Common myeloid progenitor, CD34-positive (primary cell): Measurements from ENCODE around the gene MINPP1.

Source experiments
- CTCF ChIA-PET: fragments of 350-600 bp; sonication (Branson Sonifier 250); formaldehyde crosslinking; loops from one replicate; lab custom pipeline; 2021; ENCODE audit warnings: antibody characterized with exemption; lab: Charles Lee
- POLR2A ChIA-PET: fragments of 350-600 bp; sonication (Branson Sonifier 250); formaldehyde crosslinking; loops from one replicate; lab custom pipeline; 2021; ENCODE audit warnings: antibody characterized with exemption; lab: Charles Lee
- DNase-seq, 3 donors: peaks; one replicate each; pipeline versions ENCODE4 v3.0.0 to v3.0.0-alpha.2; 2013
- H3K27ac ChIP-seq, 2 experiments: 1 replicate in 1 of 2; 2 replicates in 1 of 2; pipeline ENCODE4 v1.7.0; 2013; ENCODE audit warnings: inconsistent platforms in 2 of 2, low read length in 2 of 2, mild to moderate bottlenecking in 2 of 2, low read depth in 1 of 2, moderate library complexity in 1 of 2; ENCODE audit not compliant: severe bottlenecking in 2 of 2, insufficient read depth in 1 of 2, poor library complexity in 1 of 2
- H3K27me3 ChIP-seq, 5 experiments: replicated peaks in 2 of 5; 1 replicate in 3 of 5; 2 replicates in 2 of 5; pipeline versions ENCODE4 v1.6.1 to v1.7.0; 2013; ENCODE audit warnings: low read length in 4 of 5, mild to moderate bottlenecking in 2 of 5, moderate library complexity in 2 of 5, inconsistent platforms in 1 of 5; ENCODE audit not compliant: insufficient read depth in 5 of 5, control insufficient read depth in 4 of 5
- H3K36me3 ChIP-seq, 4 experiments: 1 replicate in 2 of 4; 2 replicates in 2 of 4; pipeline versions ENCODE4 v1.6.1 to v1.7.0; 2013; ENCODE audit warnings: low read length in 3 of 4, control low read depth in 1 of 4, mild to moderate bottlenecking in 1 of 4; ENCODE audit not compliant: control insufficient read depth in 4 of 4, insufficient read depth in 4 of 4
- H3K4me1 ChIP-seq, 4 experiments: 1 replicate in 3 of 4; 2 replicates in 1 of 4; pipeline versions ENCODE4 v1.6.1 to v1.7.1; 2013; ENCODE audit warnings: low read length in 3 of 4, mild to moderate bottlenecking in 3 of 4, control low read depth in 1 of 4, inconsistent platforms in 1 of 4, moderate library complexity in 1 of 4; ENCODE audit not compliant: control insufficient read depth in 4 of 4, insufficient read depth in 4 of 4; ENCODE audit errors: control extremely low read depth in 1 of 4
- H3K4me3 ChIP-seq, 7 experiments: 1 replicate in 4 of 7; 2 replicates in 3 of 7; pipeline versions ENCODE4 v1.5.1 to v1.7.0; 2013; ENCODE audit warnings: mild to moderate bottlenecking in 7 of 7, low read length in 6 of 7, moderate library complexity in 6 of 7, inconsistent platforms in 2 of 7, low read depth in 2 of 7, control low read depth in 1 of 7; ENCODE audit not compliant: insufficient read depth in 4 of 7, control insufficient read depth in 1 of 7; ENCODE audit errors: extremely low read depth in 1 of 7
- H3K9me3 ChIP-seq, 5 experiments: 1 replicate in 4 of 5; 2 replicates in 1 of 5; pipeline versions ENCODE4 v1.6.1 to v1.7.1; 2013; ENCODE audit warnings: low read length in 4 of 5, mild to moderate bottlenecking in 2 of 5, inconsistent platforms in 1 of 5, low read depth in 1 of 5, moderate library complexity in 1 of 5; ENCODE audit not compliant: control insufficient read depth in 4 of 5, insufficient read depth in 2 of 5; ENCODE audit errors: control extremely low read depth in 1 of 5
- WGBS: methylation state at CpG from one replicate; pipeline ENCODE4 v1.1.5; 2013; ENCODE audit not compliant: insufficient coverage; 5-methylcytosine and 5-hydroxymethylcytosine counted together

Gene MINPP1

GRCh38 chr10:87559392-87559791 lies 54.7 kb downstream of the MINPP1 start:
- Histone ChIP-seq H3K4me3 (no peak overlapping the region), H3K27me3 (no peaks in the 10 kb centered on the region), H3K9me3 (peaks cover 0 to 13% (median 2%) of the 10 kb centered on the region in 5 experiments), H3K27ac (no peak overlapping the region), H3K4me1 (no peaks in the 10 kb centered on the region), H3K36me3 (no peaks in the 10 kb centered on the region)
- ChIA-PET CTCF (no interaction called here), POLR2A (no interaction called here)
- DNase-seq: no peak
- 100% methylated on average over 2 of the region's 3 CpGs for WGBS

GRCh38 chr10:87560495-87561129 lies 55.9 kb downstream of the MINPP1 start:
- no peak for DNase-seq
- 100% methylated on average over 1 of the region's 5 CpGs for WGBS
- no peak overlapping the region for H3K4me3 ChIP-seq
- H3K36me3 ChIP-seq: no peaks in the 10 kb centered on the region
- H3K4me1 ChIP-seq: no peaks in the 10 kb centered on the region
- no peak overlapping the region for H3K27ac ChIP-seq
- ChIA-PET CTCF (no interaction called here), POLR2A (no interaction called here)
- H3K9me3 ChIP-seq: peaks cover 0 to 17% (median 3%) of the 10 kb centered on the region in 5 experiments
- H3K27me3 ChIP-seq: no peaks in the 10 kb centered on the region

GRCh38 chr10:87562750-87563149 lies 58.1 kb downstream of the MINPP1 start:
- ChIA-PET POLR2A (no interaction called here), CTCF (no interaction called here)
- Histone ChIP-seq H3K27me3 (no peaks in the 10 kb centered on the region), H3K9me3 (peaks cover 0 to 25% (median 5%) of the 10 kb centered on the region in 5 experiments), H3K36me3 (no peaks in the 10 kb centered on the region), H3K4me1 (no peaks in the 10 kb centered on the region), H3K27ac (no peak overlapping the region), H3K4me3 (no peak overlapping the region)
- no peak for DNase-seq
- 96% methylated on average over 8 of the region's 9 CpGs for WGBS

- DNase-seq: no peak
- Histone ChIP-seq H3K27me3 (no peaks in the 10 kb centered on the region), H3K4me3 (no peak overlapping the region), H3K4me1 (no peaks in the 10 kb centered on the region), H3K36me3 (no peaks in the 10 kb centered on the region), H3K9me3 (peaks cover 0 to 25% (median 5%) of the 10 kb centered on the region in 5 experiments), H3K27ac (no peak overlapping the region)
- CTCF ChIA-PET: no interaction called here
- POLR2A ChIA-PET: interaction anchor here (1.2 kb wide), 1 partner anchor 19 kb away, joined by 3 read pairs; no protein-coding TSS in a partner anchor
Measured at GRCh38 chr10:87565010-87565409, 60.3 kb downstream of the MINPP1 start.

- Histone ChIP-seq H3K27ac (no peak overlapping the region), H3K4me1 (no peaks in the 10 kb centered on the region), H3K4me3 (no peak overlapping the region), H3K9me3 (peaks cover 0 to 3% (median 2%) of the 10 kb centered on the region in 5 experiments), H3K36me3 (no peaks in the 10 kb centered on the region), H3K27me3 (peaks cover 0 to 1% (median 0%) of the 10 kb centered on the region in 5 experiments)
- 100% methylated on average over 2 of the region's 3 CpGs for WGBS
- ChIA-PET POLR2A (no interaction called here), CTCF (no interaction called here)
- no peak for DNase-seq
Measured at GRCh38 chr10:87575851-87576250, 71.2 kb downstream of the MINPP1 start.

GRCh38 chr10:87578160-87578841 lies 73.6 kb downstream of the MINPP1 start:
- no peaks in the 10 kb centered on the region for H3K36me3 ChIP-seq
- CTCF ChIA-PET: interaction anchor here (1.4 kb wide), 1 partner anchor 32 kb away, joined by 3 read pairs; no protein-coding TSS in a partner anchor
- WGBS: 100% methylated on average over 3 of the region's 5 CpGs
- no peak overlapping the region for H3K27ac ChIP-seq
- H3K9me3 ChIP-seq: peaks cover 0 to 2% (median 0%) of the 10 kb centered on the region in 5 experiments
- no peak for DNase-seq
- POLR2A ChIA-PET: no interaction called here
- H3K4me1 ChIP-seq: no peaks in the 10 kb centered on the region
- no peak overlapping the region for H3K4me3 ChIP-seq
- H3K27me3 ChIP-seq: peaks cover 0 to 1% (median 0%) of the 10 kb centered on the region in 5 experiments

- ChIA-PET POLR2A (no interaction called here), CTCF (interaction anchor here (1.4 kb wide), 1 partner anchor 32 kb away, joined by 3 read pairs; no protein-coding TSS in a partner anchor)
- H3K36me3 ChIP-seq: no peaks in the 10 kb centered on the region
- no peak overlapping the region for H3K27ac ChIP-seq
- H3K9me3 ChIP-seq: peaks cover 0 to 2% (median 0%) of the 10 kb centered on the region in 5 experiments
- H3K4me1 ChIP-seq: no peaks in the 10 kb centered on the region
- peaks cover 0 to 1% (median 0%) of the 10 kb centered on the region in 5 experiments for H3K27me3 ChIP-seq
- 76% methylated on average over 8 of the region's 11 CpGs for WGBS
- H3K4me3 ChIP-seq: no peak overlapping the region
- no peak for DNase-seq
Measured at GRCh38 chr10:87578842-87579401, 74.2 kb downstream of the MINPP1 start.
